K562 (cell line): ENCODE data around the gene POLR3E. TPM values are rescaled to one million over a fixed set of nuclear protein-coding genes. Genes with fewer than 3 reads are reported as not detected.

ENCODE experiments used
- BCL6 ChIP-seq: fragments of 250-450 bp; sonication (Bioruptor Pico); IDR thresholded peaks from 2 replicates; pipeline ENCODE4 v1.4.0; 2020
- ESRRB ChIP-seq: fragments of 250-450 bp; sonication (Bioruptor Pico); IDR thresholded peaks from 2 replicates; pipeline ENCODE4 v1.5.0; 2020; ENCODE audit warnings: mild to moderate bottlenecking, moderate library complexity, borderline replicate concordance
- ETV5 ChIP-seq: sonication (generic); formaldehyde crosslinking; IDR thresholded peaks from 2 replicates; pipeline ENCODE4 v1.4.0; 2020; ENCODE audit warnings: low read depth, mild to moderate bottlenecking, missing genetic modification reagents
- FOS ChIP-seq: IDR thresholded peaks from 3 replicates; pipeline ENCODE4 v1.6.1; 2011; ENCODE audit not compliant: insufficient read length; ENCODE audit errors: extremely low read depth
- FOXA3 ChIP-seq, 2 experiments: fragments of 450-650 bp in 1 of 2; sonication (generic) in 1 of 2; formaldehyde crosslinking; IDR thresholded peaks in 1 of 2; conservative IDR thresholded peaks in 1 of 2; 2 replicates each; pipeline versions ENCODE4 v1.4.0 to v1.8.0; 2020 to 2022; ENCODE audit warnings: mild to moderate bottlenecking in 2 of 2, missing genetic modification reagents in 1 of 2
- KDM2B ChIP-seq: fragments of 250-450 bp; sonication (Bioruptor Pico); IDR thresholded peaks from 2 replicates; pipeline ENCODE4 v1.8.0; 2021; ENCODE audit warnings: mild to moderate bottlenecking, moderate library complexity
- L3MBTL2 ChIP-seq: fragments of 450-650 bp; IDR thresholded peaks from 2 replicates; pipeline ENCODE4 v1.6.1; 2016; ENCODE audit warnings: mild to moderate bottlenecking, moderate library complexity
- MTA2 ChIP-seq: fragments of 450-650 bp; IDR thresholded peaks from 2 replicates; pipeline ENCODE4 v1.6.1; 2016; ENCODE audit warnings: low read depth
- MTF1 ChIP-seq: fragments of 250-450 bp; sonication (Bioruptor Pico); IDR thresholded peaks from 2 replicates; pipeline ENCODE4 v1.9.0; 2021; ENCODE audit warnings: moderate library complexity, mild to moderate bottlenecking, inconsistent platforms, borderline replicate concordance
- POLR2H ChIP-seq: IDR thresholded peaks from 2 replicates; pipeline ENCODE4 v1.6.1; 2016; ENCODE audit warnings: missing genetic modification characterization, low read depth, mild to moderate bottlenecking, control low read depth, missing compliant biosample characterization, moderate library complexity
- RBM25 ChIP-seq: fragments of 200-400 bp; formaldehyde crosslinking; IDR thresholded peaks from 2 replicates; pipeline ENCODE4 v1.6.1; 2018; ENCODE audit warnings: low read length, low read depth, moderate library complexity; ENCODE audit not compliant: severe bottlenecking
- RNF2 ChIP-seq: sonication (generic); IDR thresholded peaks from 2 replicates; pipeline ENCODE4 v1.6.1; 2016
- U2AF2 ChIP-seq: fragments of 200-400 bp; formaldehyde crosslinking; optimal IDR thresholded peaks from 2 replicates; pipeline ENCODE3; 2017; ENCODE audit warnings: low read depth, mild to moderate bottlenecking, low read length
- ZFP30 ChIP-seq: fragments of 250-450 bp; sonication (Bioruptor Pico); IDR thresholded peaks from 2 replicates; pipeline ENCODE4 v1.8.0; 2022; ENCODE audit warnings: moderate library complexity, mild to moderate bottlenecking, inconsistent platforms, borderline replicate concordance
- ZNF12 ChIP-seq: sonication (generic); formaldehyde crosslinking; IDR thresholded peaks from 2 replicates; pipeline ENCODE4 v1.4.0; 2020; ENCODE audit warnings: mild to moderate bottlenecking, missing genetic modification reagents
- ZNF311 ChIP-seq: fragments of 250-450 bp; sonication (Bioruptor Pico); IDR thresholded peaks from 2 replicates; pipeline ENCODE4 v1.4.0; 2020; ENCODE audit warnings: mild to moderate bottlenecking, moderate library complexity
- ZNF431 ChIP-seq: sonication (generic); formaldehyde crosslinking; IDR thresholded peaks from 2 replicates; pipeline ENCODE4 v1.8.0; 2022; ENCODE audit warnings: mild to moderate bottlenecking, missing genetic modification reagents
- polyA plus RNA-seq, 8 experiments: library from polyadenylated mRNA; depleted of rRNA in 4 of 8; stranded (reverse) in 5 of 8; unstranded in 3 of 8; fragments of >200 nt; fragmentation: Nextera tagmentation in 2 of 8; fragmentation: Illumina TruSeq in 1 of 8; extraction: Ambion mirVana in 2 of 8; extraction: Trizol in 1 of 8; gene quantifications; 2 replicates each; pipeline versions ENCODE4 v1.2.1 to v1.2.3, GENCODE V29; 2011 to 2014; ENCODE audit warnings: inconsistent platforms in 1 of 8, missing spikeins in 1 of 8
- total RNA-seq, 7 experiments: library from RNA; depleted of rRNA in 6 of 7; stranded (reverse); fragments of >200 nt in 6 of 7; fragmentation: Illumina TruSeq in 2 of 7; extraction: Trizol in 2 of 7; gene quantifications; 2 replicates each; pipeline versions ENCODE4 v1.2.1 to v1.2.3, GENCODE V29; 2011 to 2021; ENCODE audit warnings: low replicate concordance in 1 of 7
- TF ChIP-seq, protein P1 (sequence below), 3 experiments: fragments of 200-800 bp in 1 of 3; sonication (Bioruptor generic) in 1 of 3; sonication (generic) in 1 of 3; formaldehyde crosslinking in 1 of 3; IDR thresholded peaks; 2 replicates each; pipeline versions ENCODE4 v1.6.1 to v1.8.0; 2016 to 2022; ENCODE audit warnings: mild to moderate bottlenecking in 2 of 3, missing compliant biosample characterization in 2 of 3, missing genetic modification characterization in 2 of 3, missing genetic modification reagents in 1 of 3
- TF ChIP-seq, protein P2 (sequence below): fragments of 450-650 bp; IDR thresholded peaks from 2 replicates; pipeline ENCODE4 v1.6.1; 2016; ENCODE audit warnings: antibody characterized with exemption
- TF ChIP-seq, protein P3 (sequence below): fragments of 450-650 bp; IDR thresholded peaks from 2 replicates; pipeline ENCODE4 v1.6.1; 2016

POLR3E gene
- total and polyA plus RNA-seq, 9 of the 15 experiments (the other 6 are each of a cell fraction or from before 2014, with no cell fraction given), result 17.7 to 151 (median 82.6) TPM

DNA sequence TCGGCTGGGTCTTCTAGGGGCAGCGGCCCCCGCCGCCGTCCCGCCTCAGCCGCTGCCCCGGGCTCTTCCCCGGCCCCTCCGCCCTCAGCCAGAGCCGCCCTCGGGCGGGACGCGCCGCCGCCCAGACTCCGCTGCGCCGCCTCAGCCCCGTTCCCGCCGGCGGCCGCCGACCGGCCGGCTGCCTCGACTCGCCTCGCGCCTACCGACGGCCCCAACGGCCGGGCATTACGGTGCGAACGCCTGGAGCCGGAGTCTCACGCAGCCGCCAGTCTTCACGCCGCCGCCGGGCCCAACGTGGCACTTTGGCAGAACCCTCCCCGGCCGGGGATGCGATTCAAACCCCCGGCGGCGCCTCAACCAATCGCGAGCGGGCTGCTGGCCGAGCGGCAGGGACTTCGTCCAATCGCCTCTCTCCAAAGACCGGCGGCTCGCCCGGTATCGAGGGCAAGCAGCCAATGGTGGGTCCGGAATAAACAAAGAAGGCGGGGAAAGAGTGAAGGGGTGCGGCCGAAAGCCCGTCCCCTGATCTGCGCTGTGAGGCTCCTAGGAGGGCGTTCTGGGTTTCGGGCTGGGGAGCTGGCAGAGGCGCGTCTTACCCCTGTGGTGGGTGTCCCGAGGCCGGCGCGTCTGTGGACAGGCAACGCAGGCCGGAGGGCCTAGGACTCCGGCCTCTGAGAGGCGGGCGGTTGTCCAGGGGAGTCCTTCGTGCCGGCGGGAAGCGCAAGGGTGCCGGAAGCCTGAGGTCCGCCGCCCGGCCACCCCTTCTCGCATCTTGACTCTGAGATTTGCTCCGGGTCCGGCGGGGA, 77.3 kb downstream of the POLR3E start, which contains the start of gene CDR2 (continued):
- TF ChIP-seq MTF1 (CRISPR knock-in tag), result no peak; the same call in 1 of the 2 replicates
- peak; percentile 19; the same call in 1 of the 2 replicates for TF ChIP-seq KDM2B (CRISPR knock-in tag)
- no peak for TF ChIP-seq ZNF311
- TF ChIP-seq, protein P1, sequence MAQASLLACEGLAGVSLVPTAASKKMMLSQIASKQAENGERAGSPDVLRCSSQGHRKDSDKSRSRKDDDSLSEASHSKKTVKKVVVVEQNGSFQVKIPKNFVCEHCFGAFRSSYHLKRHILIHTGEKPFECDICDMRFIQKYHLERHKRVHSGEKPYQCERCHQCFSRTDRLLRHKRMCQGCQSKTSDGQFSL (CRISPR knock-in tag; IDR thresholded peaks at IDR 0.05), result no peak
- TF ChIP-seq, protein P1 (tag; IDR thresholded peaks at IDR 0.05), result no peak
- no peak for TF ChIP-seq ZNF12 (CRISPR knock-in tag)
- TF ChIP-seq ETV5 (CRISPR knock-in tag), result no peak
- TF ChIP-seq FOS, result peak; percentile 98
- peak; percentile 100 for TF ChIP-seq RBM25
- TF ChIP-seq RNF2, result no peak
- TF ChIP-seq U2AF2, result no peak
- TF ChIP-seq, protein P2, sequence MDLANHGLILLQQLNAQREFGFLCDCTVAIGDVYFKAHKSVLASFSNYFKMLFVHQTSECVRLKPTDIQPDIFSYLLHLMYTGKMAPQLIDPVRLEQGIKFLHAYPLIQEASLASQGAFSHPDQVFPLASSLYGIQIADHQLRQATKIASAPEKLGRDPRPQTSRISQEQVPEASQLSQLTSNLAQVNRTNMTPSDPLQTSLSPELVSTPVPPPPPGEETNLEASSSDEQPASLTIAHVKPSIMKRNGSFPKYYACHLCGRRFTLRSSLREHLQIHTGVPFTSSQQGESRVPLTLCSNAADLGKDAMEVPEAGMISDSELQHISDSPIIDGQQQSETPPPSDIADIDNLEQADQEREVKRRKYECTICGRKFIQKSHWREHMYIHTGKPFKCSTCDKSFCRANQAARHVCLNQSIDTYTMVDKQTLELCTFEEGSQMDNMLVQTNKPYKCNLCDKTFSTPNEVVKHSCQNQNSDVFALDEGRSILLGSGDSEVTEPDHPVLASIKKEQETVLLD, result no peak
- TF ChIP-seq POLR2H (tag), result peak; percentile 15; the same call in 1 of the 2 replicates
- no peak for TF ChIP-seq BCL6 (CRISPR knock-in tag)
- TF ChIP-seq L3MBTL2, result peak; percentile 74
- TF ChIP-seq ESRRB (CRISPR knock-in tag), result no peak
- no peak for TF ChIP-seq ZNF431 (CRISPR knock-in tag)
- TF ChIP-seq FOXA3 (CRISPR knock-in tag; conservative IDR thresholded peaks at IDR 0.05 in 1 of 2, IDR thresholded peaks at IDR 0.05 in 1 of 2), result no peak
- no peak for TF ChIP-seq MTA2
- TF ChIP-seq ZFP30 (CRISPR knock-in tag), result no peak
- TF ChIP-seq, protein P3, sequence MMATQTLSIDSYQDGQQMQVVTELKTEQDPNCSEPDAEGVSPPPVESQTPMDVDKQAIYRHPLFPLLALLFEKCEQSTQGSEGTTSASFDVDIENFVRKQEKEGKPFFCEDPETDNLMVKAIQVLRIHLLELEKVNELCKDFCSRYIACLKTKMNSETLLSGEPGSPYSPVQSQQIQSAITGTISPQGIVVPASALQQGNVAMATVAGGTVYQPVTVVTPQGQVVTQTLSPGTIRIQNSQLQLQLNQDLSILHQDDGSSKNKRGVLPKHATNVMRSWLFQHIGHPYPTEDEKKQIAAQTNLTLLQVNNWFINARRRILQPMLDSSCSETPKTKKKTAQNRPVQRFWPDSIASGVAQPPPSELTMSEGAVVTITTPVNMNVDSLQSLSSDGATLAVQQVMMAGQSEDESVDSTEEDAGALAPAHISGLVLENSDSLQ, result peak; percentile 100
